ENCODE measurements around the gene ABLIM3. TPM values are rescaled to one million over a fixed set of nuclear protein-coding genes. Genes with fewer than 3 reads are reported as not detected.

The ABLIM3 gene
- total and polyA plus RNA-seq, 9 of the 15 experiments (the other 6 are each of a cell fraction or from before 2014, with no cell fraction given): 0.03 to 0.38 (median 0.11) TPM

DNA sequence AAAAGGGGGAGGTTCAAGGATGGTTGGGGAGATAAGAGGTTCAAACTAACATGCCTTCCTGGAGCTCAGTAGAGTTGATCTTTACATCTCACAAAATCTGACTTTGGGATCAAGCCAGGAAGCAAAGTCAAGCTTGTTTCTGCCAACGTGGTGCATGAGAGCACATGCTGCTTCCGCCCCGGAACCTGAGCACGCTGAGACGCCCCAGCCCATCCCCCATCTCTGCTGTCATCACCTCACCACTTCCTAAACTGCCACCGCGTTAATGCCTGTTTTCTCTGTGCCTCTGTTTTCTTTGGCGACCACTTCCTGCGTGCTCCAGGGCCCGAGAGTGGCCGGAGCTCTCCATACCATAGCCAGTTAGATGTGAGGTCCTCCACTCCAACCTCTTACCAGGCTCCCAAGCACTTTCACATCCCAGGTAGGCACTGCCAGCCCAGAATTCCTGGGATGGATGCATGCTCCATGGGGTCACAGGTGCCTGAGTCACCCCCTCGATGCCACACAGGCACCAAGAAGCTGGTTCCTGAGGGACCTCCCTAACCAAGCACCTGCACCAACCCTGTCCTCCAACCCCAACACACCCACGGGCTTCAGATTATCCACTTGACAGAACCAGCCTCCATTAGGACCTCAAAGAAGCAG is 99.2 kb downstream of the ABLIM3 start (continued):
- TF ChIP-seq, protein P1, sequence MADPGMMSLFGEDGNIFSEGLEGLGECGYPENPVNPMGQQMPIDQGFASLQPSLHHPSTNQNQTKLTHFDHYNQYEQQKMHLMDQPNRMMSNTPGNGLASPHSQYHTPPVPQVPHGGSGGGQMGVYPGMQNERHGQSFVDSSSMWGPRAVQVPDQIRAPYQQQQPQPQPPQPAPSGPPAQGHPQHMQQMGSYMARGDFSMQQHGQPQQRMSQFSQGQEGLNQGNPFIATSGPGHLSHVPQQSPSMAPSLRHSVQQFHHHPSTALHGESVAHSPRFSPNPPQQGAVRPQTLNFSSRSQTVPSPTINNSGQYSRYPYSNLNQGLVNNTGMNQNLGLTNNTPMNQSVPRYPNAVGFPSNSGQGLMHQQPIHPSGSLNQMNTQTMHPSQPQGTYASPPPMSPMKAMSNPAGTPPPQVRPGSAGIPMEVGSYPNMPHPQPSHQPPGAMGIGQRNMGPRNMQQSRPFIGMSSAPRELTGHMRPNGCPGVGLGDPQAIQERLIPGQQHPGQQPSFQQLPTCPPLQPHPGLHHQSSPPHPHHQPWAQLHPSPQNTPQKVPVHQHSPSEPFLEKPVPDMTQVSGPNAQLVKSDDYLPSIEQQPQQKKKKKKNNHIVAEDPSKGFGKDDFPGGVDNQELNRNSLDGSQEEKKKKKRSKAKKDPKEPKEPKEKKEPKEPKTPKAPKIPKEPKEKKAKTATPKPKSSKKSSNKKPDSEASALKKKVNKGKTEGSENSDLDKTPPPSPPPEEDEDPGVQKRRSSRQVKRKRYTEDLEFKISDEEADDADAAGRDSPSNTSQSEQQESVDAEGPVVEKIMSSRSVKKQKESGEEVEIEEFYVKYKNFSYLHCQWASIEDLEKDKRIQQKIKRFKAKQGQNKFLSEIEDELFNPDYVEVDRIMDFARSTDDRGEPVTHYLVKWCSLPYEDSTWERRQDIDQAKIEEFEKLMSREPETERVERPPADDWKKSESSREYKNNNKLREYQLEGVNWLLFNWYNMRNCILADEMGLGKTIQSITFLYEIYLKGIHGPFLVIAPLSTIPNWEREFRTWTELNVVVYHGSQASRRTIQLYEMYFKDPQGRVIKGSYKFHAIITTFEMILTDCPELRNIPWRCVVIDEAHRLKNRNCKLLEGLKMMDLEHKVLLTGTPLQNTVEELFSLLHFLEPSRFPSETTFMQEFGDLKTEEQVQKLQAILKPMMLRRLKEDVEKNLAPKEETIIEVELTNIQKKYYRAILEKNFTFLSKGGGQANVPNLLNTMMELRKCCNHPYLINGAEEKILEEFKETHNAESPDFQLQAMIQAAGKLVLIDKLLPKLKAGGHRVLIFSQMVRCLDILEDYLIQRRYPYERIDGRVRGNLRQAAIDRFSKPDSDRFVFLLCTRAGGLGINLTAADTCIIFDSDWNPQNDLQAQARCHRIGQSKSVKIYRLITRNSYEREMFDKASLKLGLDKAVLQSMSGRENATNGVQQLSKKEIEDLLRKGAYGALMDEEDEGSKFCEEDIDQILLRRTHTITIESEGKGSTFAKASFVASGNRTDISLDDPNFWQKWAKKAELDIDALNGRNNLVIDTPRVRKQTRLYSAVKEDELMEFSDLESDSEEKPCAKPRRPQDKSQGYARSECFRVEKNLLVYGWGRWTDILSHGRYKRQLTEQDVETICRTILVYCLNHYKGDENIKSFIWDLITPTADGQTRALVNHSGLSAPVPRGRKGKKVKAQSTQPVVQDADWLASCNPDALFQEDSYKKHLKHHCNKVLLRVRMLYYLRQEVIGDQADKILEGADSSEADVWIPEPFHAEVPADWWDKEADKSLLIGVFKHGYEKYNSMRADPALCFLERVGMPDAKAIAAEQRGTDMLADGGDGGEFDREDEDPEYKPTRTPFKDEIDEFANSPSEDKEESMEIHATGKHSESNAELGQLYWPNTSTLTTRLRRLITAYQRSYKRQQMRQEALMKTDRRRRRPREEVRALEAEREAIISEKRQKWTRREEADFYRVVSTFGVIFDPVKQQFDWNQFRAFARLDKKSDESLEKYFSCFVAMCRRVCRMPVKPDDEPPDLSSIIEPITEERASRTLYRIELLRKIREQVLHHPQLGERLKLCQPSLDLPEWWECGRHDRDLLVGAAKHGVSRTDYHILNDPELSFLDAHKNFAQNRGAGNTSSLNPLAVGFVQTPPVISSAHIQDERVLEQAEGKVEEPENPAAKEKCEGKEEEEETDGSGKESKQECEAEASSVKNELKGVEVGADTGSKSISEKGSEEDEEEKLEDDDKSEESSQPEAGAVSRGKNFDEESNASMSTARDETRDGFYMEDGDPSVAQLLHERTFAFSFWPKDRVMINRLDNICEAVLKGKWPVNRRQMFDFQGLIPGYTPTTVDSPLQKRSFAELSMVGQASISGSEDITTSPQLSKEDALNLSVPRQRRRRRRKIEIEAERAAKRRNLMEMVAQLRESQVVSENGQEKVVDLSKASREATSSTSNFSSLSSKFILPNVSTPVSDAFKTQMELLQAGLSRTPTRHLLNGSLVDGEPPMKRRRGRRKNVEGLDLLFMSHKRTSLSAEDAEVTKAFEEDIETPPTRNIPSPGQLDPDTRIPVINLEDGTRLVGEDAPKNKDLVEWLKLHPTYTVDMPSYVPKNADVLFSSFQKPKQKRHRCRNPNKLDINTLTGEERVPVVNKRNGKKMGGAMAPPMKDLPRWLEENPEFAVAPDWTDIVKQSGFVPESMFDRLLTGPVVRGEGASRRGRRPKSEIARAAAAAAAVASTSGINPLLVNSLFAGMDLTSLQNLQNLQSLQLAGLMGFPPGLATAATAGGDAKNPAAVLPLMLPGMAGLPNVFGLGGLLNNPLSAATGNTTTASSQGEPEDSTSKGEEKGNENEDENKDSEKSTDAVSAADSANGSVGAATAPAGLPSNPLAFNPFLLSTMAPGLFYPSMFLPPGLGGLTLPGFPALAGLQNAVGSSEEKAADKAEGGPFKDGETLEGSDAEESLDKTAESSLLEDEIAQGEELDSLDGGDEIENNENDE (IDR thresholded peaks at IDR 0.05; ENCODE audit: low read depth, low read length): no peak
- TF ChIP-seq, protein P2, sequence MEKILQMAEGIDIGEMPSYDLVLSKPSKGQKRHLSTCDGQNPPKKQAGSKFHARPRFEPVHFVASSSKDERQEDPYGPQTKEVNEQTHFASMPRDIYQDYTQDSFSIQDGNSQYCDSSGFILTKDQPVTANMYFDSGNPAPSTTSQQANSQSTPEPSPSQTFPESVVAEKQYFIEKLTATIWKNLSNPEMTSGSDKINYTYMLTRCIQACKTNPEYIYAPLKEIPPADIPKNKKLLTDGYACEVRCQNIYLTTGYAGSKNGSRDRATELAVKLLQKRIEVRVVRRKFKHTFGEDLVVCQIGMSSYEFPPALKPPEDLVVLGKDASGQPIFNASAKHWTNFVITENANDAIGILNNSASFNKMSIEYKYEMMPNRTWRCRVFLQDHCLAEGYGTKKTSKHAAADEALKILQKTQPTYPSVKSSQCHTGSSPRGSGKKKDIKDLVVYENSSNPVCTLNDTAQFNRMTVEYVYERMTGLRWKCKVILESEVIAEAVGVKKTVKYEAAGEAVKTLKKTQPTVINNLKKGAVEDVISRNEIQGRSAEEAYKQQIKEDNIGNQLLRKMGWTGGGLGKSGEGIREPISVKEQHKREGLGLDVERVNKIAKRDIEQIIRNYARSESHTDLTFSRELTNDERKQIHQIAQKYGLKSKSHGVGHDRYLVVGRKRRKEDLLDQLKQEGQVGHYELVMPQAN (IDR thresholded peaks at IDR 0.05; ENCODE audit: borderline replicate concordance): no peak
- TF ChIP-seq ZNF23 (CRISPR knock-in tag; IDR thresholded peaks at IDR 0.05): no peak
- TF ChIP-seq, protein P3, sequence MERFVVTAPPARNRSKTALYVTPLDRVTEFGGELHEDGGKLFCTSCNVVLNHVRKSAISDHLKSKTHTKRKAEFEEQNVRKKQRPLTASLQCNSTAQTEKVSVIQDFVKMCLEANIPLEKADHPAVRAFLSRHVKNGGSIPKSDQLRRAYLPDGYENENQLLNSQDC (CRISPR knock-in tag; IDR thresholded peaks at IDR 0.05): no peak
- TF ChIP-seq TEAD1 (CRISPR knock-in tag; IDR thresholded peaks at IDR 0.05): no peak
- TF ChIP-seq MAFK (IDR thresholded peaks at IDR 0.05; ENCODE audit: low read length): no peak
- TF ChIP-seq CHCHD3 (CRISPR knock-in tag; IDR thresholded peaks at IDR 0.05): no peak
- no peak for TF ChIP-seq SP1 (CRISPR knock-in tag; IDR thresholded peaks at IDR 0.05)
- TF ChIP-seq, protein P4, sequence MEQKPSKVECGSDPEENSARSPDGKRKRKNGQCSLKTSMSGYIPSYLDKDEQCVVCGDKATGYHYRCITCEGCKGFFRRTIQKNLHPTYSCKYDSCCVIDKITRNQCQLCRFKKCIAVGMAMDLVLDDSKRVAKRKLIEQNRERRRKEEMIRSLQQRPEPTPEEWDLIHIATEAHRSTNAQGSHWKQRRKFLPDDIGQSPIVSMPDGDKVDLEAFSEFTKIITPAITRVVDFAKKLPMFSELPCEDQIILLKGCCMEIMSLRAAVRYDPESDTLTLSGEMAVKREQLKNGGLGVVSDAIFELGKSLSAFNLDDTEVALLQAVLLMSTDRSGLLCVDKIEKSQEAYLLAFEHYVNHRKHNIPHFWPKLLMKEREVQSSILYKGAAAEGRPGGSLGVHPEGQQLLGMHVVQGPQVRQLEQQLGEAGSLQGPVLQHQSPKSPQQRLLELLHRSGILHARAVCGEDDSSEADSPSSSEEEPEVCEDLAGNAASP (IDR thresholded peaks at IDR 0.05): no peak
- peak; percentile 49; the same call in 1 of the 2 replicates for TF ChIP-seq ZNF165 (CRISPR knock-in tag; IDR thresholded peaks at IDR 0.05; ENCODE audit: borderline replicate concordance)
- TF ChIP-seq MCM7 (IDR thresholded peaks at IDR 0.05): no peak
- no peak for TF ChIP-seq PHF20 (IDR thresholded peaks at IDR 0.05; ENCODE audit: partially characterized antibody)
- no peak for TF ChIP-seq SAFB (IDR thresholded peaks at IDR 0.05; ENCODE audit: borderline replicate concordance, low read depth, low read length)
- TF ChIP-seq THRAP3 (IDR thresholded peaks at IDR 0.05; ENCODE audit: borderline replicate concordance): no peak

Data from K562 (cell line).